Smooth muscle cell (in vitro differentiated cells): ENCODE results near the gene GPC5. TPM values are rescaled to one million over a fixed set of nuclear protein-coding genes. Genes with fewer than 3 reads are reported as not detected.

Experiments
- DNase-seq: peaks from one replicate; lab custom pipeline; 2025; ENCODE audit not compliant: unreplicated experiment; lab: John Stamatoyannopoulos, UW
- H2AFZ ChIP-seq: fragments of 200-600 bp; sonication (generic); 2 replicates; pipeline ENCODE4 v1.6.0; 2016; ENCODE audit warnings: antibody characterized with exemption, low read depth, mild to moderate bottlenecking
- H3F3A ChIP-seq: fragments of 200-600 bp; sonication (generic); 2 replicates; pipeline ENCODE4 v1.6.0; 2017; ENCODE audit warnings: antibody characterized with exemption, low read depth
- H3K27ac ChIP-seq: fragments of 200-600 bp; sonication (generic); 2 replicates; pipeline ENCODE4 v1.5.1; 2016; ENCODE audit warnings: low read depth, mild to moderate bottlenecking
- H3K27me3 ChIP-seq: fragments of 200-600 bp; sonication (generic); 2 replicates; pipeline ENCODE4 v1.6.1; 2016; ENCODE audit warnings: low read depth, mild to moderate bottlenecking
- H3K36me3 ChIP-seq: fragments of 200-600 bp; sonication (generic); 2 replicates; pipeline ENCODE4 v1.5.1; 2016; ENCODE audit warnings: low read depth
- H3K4me1 ChIP-seq: fragments of 200-600 bp; sonication (generic); 2 replicates; pipeline ENCODE4 v1.5.1; 2016; ENCODE audit warnings: low read depth
- H3K4me2 ChIP-seq: fragments of 200-600 bp; sonication (generic); 2 replicates; pipeline ENCODE4 v1.6.0; 2016; ENCODE audit warnings: mild to moderate bottlenecking
- H3K4me3 ChIP-seq: fragments of 200-600 bp; sonication (generic); 2 replicates; pipeline ENCODE4 v1.5.1; 2016; ENCODE audit warnings: mild to moderate bottlenecking
- H3K79me2 ChIP-seq: fragments of 200-600 bp; sonication (generic); 2 replicates; pipeline ENCODE4 v1.6.0; 2016; ENCODE audit warnings: low read depth, mild to moderate bottlenecking
- H3K9ac ChIP-seq: fragments of 200-600 bp; sonication (generic); 2 replicates; pipeline ENCODE4 v1.6.0; 2016; ENCODE audit warnings: low read depth
- H3K9me3 ChIP-seq: fragments of 200-600 bp; sonication (generic); replicated peaks from 2 replicates; pipeline ENCODE4 v1.5.1; 2016; ENCODE audit warnings: low read depth
- H4K20me1 ChIP-seq: fragments of 200-600 bp; sonication (generic); 2 replicates; pipeline ENCODE4 v1.6.0; 2016; ENCODE audit warnings: low read depth
- CTCF ChIP-seq: fragments of 200-600 bp; sonication (generic); IDR thresholded peaks from 2 replicates; pipeline ENCODE4 v1.5.1; 2017; ENCODE audit warnings: borderline replicate concordance, mild to moderate bottlenecking, antibody characterized with exemption; ENCODE audit not compliant: insufficient read depth, poor library complexity, severe bottlenecking
- WGBS: methylation state at CpG from one replicate; pipeline ENCODE4 v1.1.7; 2016; ENCODE audit warnings: low lambda C conversion rate; 5-methylcytosine and 5-hydroxymethylcytosine counted together
- polyA plus RNA-seq: library from polyadenylated mRNA; unstranded; fragments of >200 nt; fragmentation: Nextera tagmentation; extraction: Ambion mirVana; gene quantifications from 2 replicates; pipeline ENCODE4 v1.2.1, GENCODE V29; 2016
- total RNA-seq: library from RNA; depleted of rRNA; stranded (reverse); fragments of >200 nt; gene quantifications from 2 replicates; pipeline ENCODE4 v1.2.3, GENCODE V29; 2014

GPC5 gene
- total and polyA plus RNA-seq, 2 experiments from 2014 or later, result 0.99 to 1.0 TPM

GRCh38 chr13:91557328-91558090, 159.1 kb downstream of the GPC5 start:
- TF ChIP-seq CTCF, result no peak
- Histone ChIP-seq H3K27me3 (no peaks in the 10 kb centered on the region), H3K9ac (no peak overlapping the region), H3K4me3 (no peak overlapping the region), H3F3A (no peaks in the 10 kb centered on the region), H3K27ac (no peak overlapping the region), H3K4me1 (no peaks in the 10 kb centered on the region), H3K36me3 (no peaks in the 10 kb centered on the region), H3K9me3 (no peaks in the 10 kb centered on the region), H2AFZ (peak overlapping the region; percentile 43), H3K4me2 (no peak overlapping the region), H4K20me1 (no peaks in the 10 kb centered on the region), H3K79me2 (no peaks in the 10 kb centered on the region)
- no peak for DNase-seq
- whole genome bisulfite sequencing, result 66% methylated on average over 5 of the region's 5 CpGs

GRCh38 chr13:91563799-91564198, 165.4 kb downstream of the GPC5 start:
- H3K9me3 ChIP-seq, result no peaks in the 10 kb centered on the region
- H3K4me2 ChIP-seq, result no peak overlapping the region
- no peak for DNase-seq
- WGBS, result 79% methylated on average over 5 of the region's 5 CpGs
- no peaks in the 10 kb centered on the region for H4K20me1 ChIP-seq
- H3K79me2 ChIP-seq, result no peaks in the 10 kb centered on the region
- H3K4me3 ChIP-seq, result no peak overlapping the region
- H3F3A ChIP-seq, result no peaks in the 10 kb centered on the region
- no peak overlapping the region for H2AFZ ChIP-seq
- no peaks in the 10 kb centered on the region for H3K36me3 ChIP-seq
- no peak overlapping the region for H3K9ac ChIP-seq
- H3K27me3 ChIP-seq, result no peaks in the 10 kb centered on the region
- TF ChIP-seq CTCF, result no peak
- no peak overlapping the region for H3K27ac ChIP-seq
- H3K4me1 ChIP-seq, result no peaks in the 10 kb centered on the region

GRCh38 chr13:91564396-91564795, 166.0 kb downstream of the GPC5 start:
- TF ChIP-seq CTCF, result no peak
- Histone ChIP-seq H3F3A (no peaks in the 10 kb centered on the region), H3K9me3 (no peaks in the 10 kb centered on the region), H3K27me3 (no peaks in the 10 kb centered on the region), H2AFZ (no peak overlapping the region), H3K4me3 (no peak overlapping the region), H3K27ac (no peak overlapping the region), H4K20me1 (no peaks in the 10 kb centered on the region), H3K4me1 (no peaks in the 10 kb centered on the region), H3K36me3 (no peaks in the 10 kb centered on the region), H3K79me2 (no peaks in the 10 kb centered on the region), H3K4me2 (no peak overlapping the region), H3K9ac (no peak overlapping the region)
- DNase-seq, result no peak
- 77% methylated on average over 4 of the region's 4 CpGs for whole genome bisulfite sequencing

GRCh38 chr13:91565296-91565695, 166.9 kb downstream of the GPC5 start:
- H2AFZ ChIP-seq, result no peak overlapping the region
- no peaks in the 10 kb centered on the region for H3K79me2 ChIP-seq
- 95% methylated on average over 5 of the region's 5 CpGs for WGBS
- no peaks in the 10 kb centered on the region for H3K27me3 ChIP-seq
- no peak for TF ChIP-seq CTCF
- no peaks in the 10 kb centered on the region for H3K9me3 ChIP-seq
- H3K4me2 ChIP-seq, result no peak overlapping the region
- H3K4me3 ChIP-seq, result no peak overlapping the region
- DNase-seq, result no peak
- H3K9ac ChIP-seq, result no peak overlapping the region
- no peaks in the 10 kb centered on the region for H3K4me1 ChIP-seq
- H3K27ac ChIP-seq, result no peak overlapping the region
- no peaks in the 10 kb centered on the region for H3F3A ChIP-seq
- H4K20me1 ChIP-seq, result no peaks in the 10 kb centered on the region
- no peaks in the 10 kb centered on the region for H3K36me3 ChIP-seq
